CD4-positive, alpha-beta T cell treated with Interleukin-17A for 1 hour (primary cell): ENCODE measurements around the gene MLF1.
"Not testable (repeated sequence)": the region's sequence is repeated elsewhere in the genome, so short reads cannot be mapped to it uniquely, and the experiment has no call there.

Experiments
- DNase-seq: peaks from one replicate; pipeline ENCODE4 v3.0.0-alpha.2; 2020

The MLF1 gene

GRCh38 chr3:158570999-158571702 is at the start of gene MLF1:
Gene MLF1 (plus strand): TSS chr3:158571194. CDS start chr3:158571301, 107 bp downstream.
- peak; percentile 93 for DNase-seq

GRCh38 chr3:158522221-158523136 is 48.5 kb upstream of the MLF1 start:
- no peak for DNase-seq

- DNase-seq, result no peak
Measured at GRCh38 chr3:158528076-158528674, 42.8 kb upstream of the MLF1 start.

- no peak for DNase-seq
Measured at GRCh38 chr3:158531334-158531733, 39.7 kb upstream of the MLF1 start.

- DNase-seq, result peak; percentile 17
Measured at GRCh38 chr3:158532099-158532734, 38.8 kb upstream of the MLF1 start.

- no peak for DNase-seq
Measured at GRCh38 chr3:158535918-158536317, 35.1 kb upstream of the MLF1 start.

GRCh38 chr3:158539414-158540014 is 31.5 kb upstream of the MLF1 start:
- peak; percentile 58 for DNase-seq

- no peak for DNase-seq
Measured at GRCh38 chr3:158540066-158540465, 30.9 kb upstream of the MLF1 start.

GRCh38 chr3:158548691-158549090 is 22.3 kb upstream of the MLF1 start:
- DNase-seq, result no peak

GRCh38 chr3:158549938-158550337 is 21.1 kb upstream of the MLF1 start:
- DNase-seq, result not testable (repeated sequence)

- DNase-seq, result no peak
Measured at GRCh38 chr3:158552124-158552523, 18.9 kb upstream of the MLF1 start.

GRCh38 chr3:158559504-158559903 is 11.5 kb upstream of the MLF1 start:
- DNase-seq, result no peak

GRCh38 chr3:158560979-158561378 is 10.0 kb upstream of the MLF1 start:
- no peak for DNase-seq

- no peak for DNase-seq
Measured at GRCh38 chr3:158562674-158563073, 8.3 kb upstream of the MLF1 start.

GRCh38 chr3:158563076-158563475 is 7.9 kb upstream of the MLF1 start:
- DNase-seq, result no peak

- DNase-seq, result no peak
Measured at GRCh38 chr3:158565076-158565475, 5.9 kb upstream of the MLF1 start.

GRCh38 chr3:158568784-158569183 is 2.2 kb upstream of the MLF1 start:
- no peak for DNase-seq

GRCh38 chr3:158569794-158570193 is 1.2 kb upstream of the MLF1 start:
- no peak for DNase-seq

- DNase-seq, result no peak
Measured at GRCh38 chr3:158571969-158572765, 1.2 kb downstream of the MLF1 start.

GRCh38 chr3:158572766-158573060 is 1.7 kb downstream of the MLF1 start:
- DNase-seq, result no peak

- DNase-seq, result no peak
Measured at GRCh38 chr3:158573714-158574113, 2.7 kb downstream of the MLF1 start.

GRCh38 chr3:158574646-158575045 is 3.7 kb downstream of the MLF1 start:
- no peak for DNase-seq
